Stimulated activated CD4-positive, alpha-beta T cell treated with anti-CD3 and anti-CD28 coated beads, Interleukin-12 subunit alpha, Interleukin-12 subunit beta, amount 100 ng/mL, for 24 hours (primary cell): ENCODE measurements around the gene TMPRSS11B.
"Not testable (repeated sequence)": the region's sequence is repeated elsewhere in the genome, so short reads cannot be mapped to it uniquely, and the experiment has no call there.

Experiments used
- DNase-seq, 2 experiments: peaks; one replicate each; pipeline ENCODE4 v3.0.0-alpha.2; 2020; ENCODE audit warnings: low read depth in 2 of 2

TMPRSS11B gene

GRCh38 chr4:68218044-68218443, 27.4 kb downstream of the TMPRSS11B start:
- DNase-seq, result no peak

- DNase-seq, result no peak
Observed at GRCh38 chr4:68216501-68216900, 29.0 kb downstream of the TMPRSS11B start.

GRCh38 chr4:68209003-68209402, 36.5 kb downstream of the TMPRSS11B start:
- DNase-seq, result no peak

GRCh38 chr4:68194305-68194704, 51.2 kb downstream of the TMPRSS11B start:
- DNase-seq, result not testable (repeated sequence)

- no peak for DNase-seq
Observed at GRCh38 chr4:68193194-68193593, 52.3 kb downstream of the TMPRSS11B start.

GRCh38 chr4:68187145-68187544, 58.3 kb downstream of the TMPRSS11B start:
- no peak for DNase-seq

- no peak for DNase-seq
Observed at GRCh38 chr4:68184923-68185322, 60.6 kb downstream of the TMPRSS11B start.

- no peak for DNase-seq
Observed at GRCh38 chr4:68183417-68183816, 62.1 kb downstream of the TMPRSS11B start.

GRCh38 chr4:68182382-68182820, 63.1 kb downstream of the TMPRSS11B start:
- DNase-seq, result no peak

GRCh38 chr4:68180849-68181526, 64.5 kb downstream of the TMPRSS11B start:
- no peak for DNase-seq

- DNase-seq, result no peak
Observed at GRCh38 chr4:68176904-68177303, 68.6 kb downstream of the TMPRSS11B start.
